SK-N-SH (cell line): ENCODE data around the gene FRMD5. TPM values are rescaled to one million over a fixed set of nuclear protein-coding genes. Genes with fewer than 3 reads are reported as not detected.

Experiments used
- CTCF ChIA-PET: fragments of 300-600, 350-600 bp; formaldehyde crosslinking; extraction: SDS; loops from one replicate; lab custom pipeline; 2021; lab: Yijun Ruan, JAX
- POLR2A ChIA-PET: fragments of 350-600 bp; sonication (Branson Sonifier 250); formaldehyde crosslinking; extraction: SDS; loops from one replicate; lab custom pipeline; 2020; ENCODE audit warnings: antibody characterized with exemption, inconsistent platforms; lab: Yijun Ruan, JAX
- DNase-seq: peaks from one replicate; pipeline ENCODE4 v3.0.0; 2012
- H2AFZ ChIP-seq: fragments of 200-600 bp; sonication (generic); 2 replicates; pipeline ENCODE4 v1.8.1; 2016; ENCODE audit warnings: antibody characterized with exemption, mild to moderate bottlenecking, low read depth
- H3F3A ChIP-seq: fragments of 200-600 bp; sonication (generic); replicated peaks from 2 replicates; pipeline ENCODE3; 2016; ENCODE audit warnings: antibody characterized with exemption, mild to moderate bottlenecking; ENCODE audit not compliant: insufficient read depth
- H3K27ac ChIP-seq, 2 experiments: fragments of 200-500 bp in 1 of 2; fragments of 200-600 bp in 1 of 2; sonication (Bioruptor generic) in 1 of 2; sonication (generic), shearing (Covaris generic) in 1 of 2; 2 replicates each; pipeline versions ENCODE4 v1.5.1 to v1.6.1; 2014 to 2016; ENCODE audit warnings: low read depth in 2 of 2, inconsistent platforms in 1 of 2, low read length in 1 of 2, mild to moderate bottlenecking in 1 of 2, mixed read lengths in 1 of 2
- H3K27me3 ChIP-seq: fragments of 200-600 bp; sonication (generic), shearing (Covaris generic); 2 replicates; pipeline ENCODE4 v1.6.1; 2016; ENCODE audit warnings: mixed run types; ENCODE audit not compliant: insufficient read depth
- H3K36me3 ChIP-seq, 2 experiments: fragments of 200-500 bp in 1 of 2; fragments of 200-600 bp in 1 of 2; sonication (Bioruptor generic) in 1 of 2; sonication (generic) in 1 of 2; replicated peaks in 1 of 2; 2 replicates each; pipeline versions ENCODE3 to v1.5.1; 2014 to 2016; ENCODE audit warnings: low read length in 1 of 2, mild to moderate bottlenecking in 1 of 2; ENCODE audit not compliant: insufficient read depth in 2 of 2, control insufficient read depth in 1 of 2
- H3K4me1 ChIP-seq, 2 experiments: fragments of 200-500 bp in 1 of 2; fragments of 200-600 bp in 1 of 2; sonication (Bioruptor generic) in 1 of 2; sonication (generic), shearing (Covaris generic) in 1 of 2; 2 replicates each; pipeline versions ENCODE4 v1.5.1 to v1.6.1; 2014 to 2016; ENCODE audit warnings: low read depth in 1 of 2, low read length in 1 of 2, mixed run types in 1 of 2; ENCODE audit not compliant: insufficient read depth in 2 of 2, control insufficient read depth in 1 of 2
- H3K4me2 ChIP-seq: fragments of 200-600 bp; sonication (generic), shearing (Covaris generic); 2 replicates; pipeline ENCODE4 v1.6.1; 2017; ENCODE audit warnings: mixed run types
- H3K4me3 ChIP-seq, 2 experiments: fragments of 200-500 bp in 1 of 2; fragments of 200-600 bp in 1 of 2; sonication (Bioruptor generic) in 1 of 2; sonication (generic), shearing (Covaris generic) in 1 of 2; 2 replicates each; pipeline versions ENCODE4 v1.5.1 to v1.8.1; 2014 to 2016; ENCODE audit warnings: low read depth in 2 of 2, inconsistent platforms in 1 of 2, low read length in 1 of 2, mild to moderate bottlenecking in 1 of 2, mixed read lengths in 1 of 2, moderate library complexity in 1 of 2
- H3K79me2 ChIP-seq: fragments of 200-600 bp; sonication (generic); 2 replicates; pipeline ENCODE4 v1.8.1; 2017; ENCODE audit warnings: mild to moderate bottlenecking; ENCODE audit not compliant: insufficient read depth
- H3K9ac ChIP-seq: fragments of 200-600 bp; sonication (generic); 2 replicates; pipeline ENCODE4 v1.6.1; 2017; ENCODE audit warnings: mixed run types
- H3K9me2 ChIP-seq: fragments of 200-600 bp; sonication (generic); 2 replicates; pipeline ENCODE4 v1.6.1; 2017; ENCODE audit warnings: mixed run types
- H3K9me3 ChIP-seq: fragments of 200-600 bp; sonication (generic); 2 replicates; pipeline ENCODE4 v1.6.1; 2017; ENCODE audit warnings: mixed run types, mild to moderate bottlenecking, moderate library complexity
- H4K20me1 ChIP-seq: fragments of 200-600 bp; sonication (generic); 2 replicates; pipeline ENCODE4 v1.6.1; 2017; ENCODE audit warnings: mild to moderate bottlenecking, mixed run types; ENCODE audit not compliant: insufficient read depth
- CHD2 ChIP-seq: fragments of 150-350 bp; IDR thresholded peaks from 2 replicates; pipeline ENCODE4 v1.6.1; 2018; ENCODE audit warnings: low read length; ENCODE audit not compliant: partially characterized antibody
- CTCF ChIP-seq: fragments of 200-600 bp; sonication (generic); IDR thresholded peaks from 2 replicates; pipeline ENCODE4 v1.6.1; 2017; ENCODE audit warnings: antibody characterized with exemption, mild to moderate bottlenecking, moderate library complexity
- ELF1 ChIP-seq: IDR thresholded peaks from 2 replicates; pipeline ENCODE4 v1.4.0; 2012
- EP300 ChIP-seq, 2 experiments: IDR thresholded peaks; 2 replicates each; pipeline versions ENCODE4 v1.4.0 to v1.6.1; 2012; ENCODE audit warnings: borderline replicate concordance in 1 of 2, low read depth in 1 of 2, low read length in 1 of 2
- EZH2phosphoT487 ChIP-seq: fragments of 200-600 bp; sonication (generic); IDR thresholded peaks from 2 replicates; pipeline ENCODE4 v1.6.1; 2017; ENCODE audit warnings: low read depth, mixed run types, mild to moderate bottlenecking, antibody characterized with exemption, moderate library complexity, borderline replicate concordance
- FOSL2 ChIP-seq: IDR thresholded peaks from 2 replicates; pipeline ENCODE4 v1.4.0; 2012; ENCODE audit warnings: low read depth, mild to moderate bottlenecking, moderate library complexity, borderline replicate concordance
- FOXJ3 ChIP-seq: sonication (generic); formaldehyde crosslinking; IDR thresholded peaks from 2 replicates; pipeline ENCODE4 v1.5.1; 2020; ENCODE audit warnings: mild to moderate bottlenecking, missing genetic modification reagents
- FOXM1 ChIP-seq: IDR thresholded peaks from 2 replicates; pipeline ENCODE4 v1.4.0; 2012; ENCODE audit warnings: low read depth, mild to moderate bottlenecking
- GABPA ChIP-seq: IDR thresholded peaks from 2 replicates; pipeline ENCODE4 v1.4.0; 2012; ENCODE audit warnings: low read depth, mild to moderate bottlenecking
- JUND ChIP-seq: IDR thresholded peaks from 2 replicates; pipeline ENCODE4 v1.4.0; 2012
- MXI1 ChIP-seq: IDR thresholded peaks from 2 replicates; pipeline ENCODE4 v1.6.1; 2012; ENCODE audit warnings: mild to moderate bottlenecking, low read depth, low read length, improper control_type of control experiment
- NRF1 ChIP-seq: IDR thresholded peaks from 2 replicates; pipeline ENCODE4 v1.6.1; 2012; ENCODE audit warnings: low read depth, mild to moderate bottlenecking, low read length
- POLR2AphosphoS5 ChIP-seq: IDR thresholded peaks from 2 replicates; pipeline ENCODE4 v1.6.1; 2012; ENCODE audit warnings: low read depth, low read length
- RAD21 ChIP-seq: IDR thresholded peaks from 2 replicates; pipeline ENCODE4 v1.6.1; 2012; ENCODE audit warnings: mild to moderate bottlenecking, low read length
- REST ChIP-seq: IDR thresholded peaks from 2 replicates; pipeline ENCODE4 v1.6.1; 2012; ENCODE audit warnings: mild to moderate bottlenecking, low read depth, low read length, moderate library complexity
- RFX5 ChIP-seq: IDR thresholded peaks from 2 replicates; pipeline ENCODE4 v1.6.1; 2012; ENCODE audit warnings: mild to moderate bottlenecking, improper control_type of control experiment, low read length
- RXRA ChIP-seq: IDR thresholded peaks from 2 replicates; pipeline ENCODE4 v1.4.0; 2012; ENCODE audit warnings: low read depth, mild to moderate bottlenecking, borderline replicate concordance
- SIN3A ChIP-seq: IDR thresholded peaks from 2 replicates; pipeline ENCODE4 v1.6.1; 2012; ENCODE audit warnings: low read depth, mild to moderate bottlenecking, low read length, moderate library complexity, borderline replicate concordance
- SMC3 ChIP-seq: IDR thresholded peaks from 2 replicates; pipeline ENCODE4 v1.6.1; 2012; ENCODE audit warnings: low read depth, low read length, improper control_type of control experiment
- TAF1 ChIP-seq: IDR thresholded peaks from 2 replicates; pipeline ENCODE4 v1.6.1; 2012; ENCODE audit warnings: low read depth, mild to moderate bottlenecking, low read length, moderate library complexity, borderline replicate concordance
- TCF12 ChIP-seq: IDR thresholded peaks from 2 replicates; pipeline ENCODE4 v1.4.0; 2012
- TEAD4 ChIP-seq: IDR thresholded peaks from 2 replicates; pipeline ENCODE4 v1.4.0; 2012; ENCODE audit warnings: mild to moderate bottlenecking, borderline replicate concordance; ENCODE audit not compliant: insufficient read depth
- USF1 ChIP-seq: IDR thresholded peaks from 2 replicates; pipeline ENCODE4 v1.4.0; 2012; ENCODE audit warnings: low read depth, borderline replicate concordance
- WGBS: methylation state at CpG from one replicate; pipeline ENCODE4 v1.1.6; 2017; ENCODE audit warnings: low lambda C conversion rate; 5-methylcytosine and 5-hydroxymethylcytosine counted together
- polyA plus RNA-seq, 3 experiments: library from polyadenylated mRNA; depleted of rRNA; stranded (reverse); fragments of >200 nt; gene quantifications; 2 replicates each; pipeline ENCODE4 v1.2.3, GENCODE V29; 2012
- TF ChIP-seq, protein P1 (sequence below): fragments of 150-350 bp; IDR thresholded peaks from 2 replicates; pipeline ENCODE4 v1.6.1; 2017; ENCODE audit warnings: antibody characterized with exemption, low read length, low read depth, borderline replicate concordance
- TF ChIP-seq, protein P2 (sequence below): IDR thresholded peaks from 2 replicates; pipeline ENCODE4 v1.4.0; 2012; ENCODE audit warnings: low read depth

FRMD5 gene
- polyA plus RNA-seq, 1 of the 3 experiments (the other 2 are of a cell fraction), result 24.8 TPM

GRCh38 chr15:44194323-44195150 is 534 bp downstream of the FRMD5 start:
- CTCF ChIA-PET, result interaction anchor here (0.6 to 3.5 kb wide), 7 partner anchors 8 to 309 kb away, joined by 3 to 23 read pairs (median 3); no protein-coding TSS in a partner anchor
- peak; percentile 77 for TF ChIP-seq MXI1
- TF ChIP-seq ELF1, result no peak
- peak; percentile 12 to 68; a peak in 2 of 4 replicates for TF ChIP-seq EP300 (IDR thresholded peaks at IDR 0.05; ENCODE audit: borderline replicate concordance in 1 of 2, low read depth in 1 of 2, low read length in 1 of 2)
- TF ChIP-seq, protein P1, sequence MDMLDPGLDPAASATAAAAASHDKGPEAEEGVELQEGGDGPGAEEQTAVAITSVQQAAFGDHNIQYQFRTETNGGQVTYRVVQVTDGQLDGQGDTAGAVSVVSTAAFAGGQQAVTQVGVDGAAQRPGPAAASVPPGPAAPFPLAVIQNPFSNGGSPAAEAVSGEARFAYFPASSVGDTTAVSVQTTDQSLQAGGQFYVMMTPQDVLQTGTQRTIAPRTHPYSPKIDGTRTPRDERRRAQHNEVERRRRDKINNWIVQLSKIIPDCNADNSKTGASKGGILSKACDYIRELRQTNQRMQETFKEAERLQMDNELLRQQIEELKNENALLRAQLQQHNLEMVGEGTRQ, result no peak
- peak; percentile 86 for TF ChIP-seq TCF12
- no peak; the same call in none of the 2 replicates for TF ChIP-seq TEAD4
- no peak for TF ChIP-seq CHD2
- peak; percentile 86 for TF ChIP-seq FOSL2
- TF ChIP-seq JUND, result peak; percentile 75
- no peak for TF ChIP-seq FOXM1
- TF ChIP-seq, protein P2, sequence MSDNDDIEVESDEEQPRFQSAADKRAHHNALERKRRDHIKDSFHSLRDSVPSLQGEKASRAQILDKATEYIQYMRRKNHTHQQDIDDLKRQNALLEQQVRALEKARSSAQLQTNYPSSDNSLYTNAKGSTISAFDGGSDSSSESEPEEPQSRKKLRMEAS, result peak; percentile 70
- TF ChIP-seq TAF1, result peak; percentile 46; the same call in 1 of the 2 replicates
- no peak for TF ChIP-seq GABPA
- TF ChIP-seq RXRA, result no peak; the same call in 1 of the 2 replicates
- peak; percentile 33; the same call in 1 of the 2 replicates for TF ChIP-seq REST
- TF ChIP-seq RFX5, result no peak
- no peak for TF ChIP-seq USF1
- TF ChIP-seq POLR2AphosphoS5, result peak; percentile 41; the same call in 1 of the 2 replicates
- TF ChIP-seq CTCF, result peak; percentile 20; the same call in 1 of the 2 replicates
- TF ChIP-seq FOXJ3 (CRISPR knock-in tag), result no peak
- TF ChIP-seq RAD21, result 0 out of 2 replicates have a peak, but pooled peaks have one; percentile 3
- TF ChIP-seq SMC3, result peak; percentile 9; the same call in 1 of the 2 replicates
- TF ChIP-seq SIN3A, result peak; percentile 81; the same call in 1 of the 2 replicates
- TF ChIP-seq NRF1, result no peak
- no peak for TF ChIP-seq EZH2phosphoT487

More at GRCh38 chr15:44194323-44195150, 534 bp downstream of the FRMD5 start:
- no peaks in the 10 kb centered on the region for H3K9me3 ChIP-seq
- H4K20me1 ChIP-seq, result 0 out of 2 replicates have a peak, but pooled peaks cover 5% of the 10 kb centered on the region
- H3K9ac ChIP-seq, result peak overlapping the region; percentile 79
- peak overlapping the region; percentile 84 to 99 for H3K4me3 ChIP-seq
- peaks cover 11% of the 10 kb centered on the region for H3F3A ChIP-seq
- no peaks in the 10 kb centered on the region for H3K36me3 ChIP-seq
- peaks cover 53% of the 10 kb centered on the region for H3K79me2 ChIP-seq
- H3K27ac ChIP-seq, result peak overlapping the region; percentile 88 to 91
- H3K4me1 ChIP-seq, result peaks cover 0 to 4% of the 10 kb centered on the region in 2 experiments; a peak in 2 of 4 replicates
- peak overlapping the region; percentile 97 for H3K4me2 ChIP-seq
- 1% methylated on average over 27 of the region's 74 CpGs for WGBS
- H3K9me2 ChIP-seq, result no peaks in the 10 kb centered on the region
- POLR2A ChIA-PET, result interaction anchor here (1.4 kb wide), 1 partner anchor 232 kb away, joined by 5 read pairs; no protein-coding TSS in a partner anchor
- H3K27me3 ChIP-seq, result no peaks in the 10 kb centered on the region
- DNase-seq, result peak; percentile 73
- H2AFZ ChIP-seq, result peak overlapping the region; percentile 95
